DOHH2 (cell line): ENCODE measurements around the gene SLC35E3.
A peak's percentile ranks its signal among the peaks of the same experiment; 100 is the strongest.

Source experiments
- H3F3A ChIP-seq: fragments of 200-600 bp; sonication (generic), shearing (Covaris generic); 2 replicates; pipeline ENCODE4 v1.6.0; 2016; ENCODE audit warnings: antibody characterized with exemption, mild to moderate bottlenecking; ENCODE audit not compliant: control insufficient read depth, insufficient read depth
- H3K27ac ChIP-seq: fragments of 200-600 bp; sonication (generic); 2 replicates; pipeline ENCODE4 v1.5.1; 2014; ENCODE audit warnings: low read depth, mild to moderate bottlenecking, low read length, moderate library complexity
- H3K27me3 ChIP-seq: fragments of 200-600 bp; sonication (generic); 2 replicates; pipeline ENCODE4 v1.6.1; 2014; ENCODE audit warnings: mild to moderate bottlenecking, low read length, mixed read lengths; ENCODE audit not compliant: control insufficient read depth
- H3K36me3 ChIP-seq: fragments of 200-600 bp; sonication (generic); 2 replicates; pipeline ENCODE4 v1.6.1; 2014; ENCODE audit warnings: mild to moderate bottlenecking, low read length, moderate library complexity, mixed read lengths; ENCODE audit not compliant: control insufficient read depth
- H3K4me1 ChIP-seq: fragments of 200-600 bp; sonication (generic); 2 replicates; pipeline ENCODE4 v1.6.1; 2014; ENCODE audit warnings: mild to moderate bottlenecking, low read length, mixed read lengths; ENCODE audit not compliant: control insufficient read depth
- H3K4me2 ChIP-seq: fragments of 200-600 bp; sonication (generic); 2 replicates; pipeline ENCODE4 v1.6.0; 2014; ENCODE audit warnings: mild to moderate bottlenecking, low read length, moderate library complexity
- H3K4me3 ChIP-seq: fragments of 200-600 bp; sonication (generic); 2 replicates; pipeline ENCODE4 v1.5.1; 2014; ENCODE audit warnings: mild to moderate bottlenecking, low read length, mixed read lengths
- H3K79me2 ChIP-seq: fragments of 200-600 bp; sonication (generic); 2 replicates; pipeline ENCODE4 v1.6.1; 2014; ENCODE audit warnings: mild to moderate bottlenecking, low read length, mixed read lengths; ENCODE audit not compliant: control insufficient read depth
- H3K9me2 ChIP-seq: fragments of 200-600 bp; sonication (generic); replicated peaks from 2 replicates; pipeline ENCODE4 v1.6.1; 2014; ENCODE audit warnings: mild to moderate bottlenecking, low read length, mixed read lengths; ENCODE audit not compliant: control insufficient read depth
- H3K9me3 ChIP-seq: fragments of 200-600 bp; sonication (generic); 2 replicates; pipeline ENCODE4 v1.6.1; 2014; ENCODE audit warnings: antibody characterized with exemption, low read length, mixed read lengths; ENCODE audit not compliant: control insufficient read depth, insufficient read depth
- H4K20me1 ChIP-seq: fragments of 200-600 bp; sonication (generic); 2 replicates; pipeline ENCODE4 v1.6.0; 2014; ENCODE audit warnings: low read depth, mild to moderate bottlenecking, antibody characterized with exemption, low read length, moderate library complexity; ENCODE audit not compliant: control insufficient read depth, insufficient read depth
- EZH2phosphoT487 ChIP-seq: fragments of 200-600 bp; sonication (generic); IDR thresholded peaks from 2 replicates; pipeline ENCODE4 v1.6.1; 2017; ENCODE audit warnings: borderline replicate concordance, mild to moderate bottlenecking, antibody characterized with exemption, low read length, moderate library complexity, mixed read lengths
- TF ChIP-seq, protein P1 (sequence below): fragments of 200-600 bp; sonication (generic); IDR thresholded peaks from one replicate; pipeline ENCODE4 v1.5.1; 2014; ENCODE audit warnings: antibody characterized with exemption, mild to moderate bottlenecking, low read depth, low read length; ENCODE audit not compliant: poor library complexity, severe bottlenecking

SLC35E3 gene

GRCh38 chr12:68771223-68771925 lies 25.4 kb downstream of the SLC35E3 start:
- peak overlapping the region; percentile 23 for H3K4me2 ChIP-seq
- no peaks in the 10 kb centered on the region for H3K27me3 ChIP-seq
- H3F3A ChIP-seq = peaks cover 46% of the 10 kb centered on the region
- peaks cover 25% of the 10 kb centered on the region for H3K36me3 ChIP-seq
- no peaks in the 10 kb centered on the region for H3K9me2 ChIP-seq
- peak overlapping the region; percentile 94 for H3K27ac ChIP-seq
- peaks cover 80% of the 10 kb centered on the region for H3K4me1 ChIP-seq
- H3K4me3 ChIP-seq = no peak overlapping the region; the same call in 1 of the 2 replicates
- H3K9me3 ChIP-seq = no peaks in the 10 kb centered on the region
- TF ChIP-seq EZH2phosphoT487 = no peak
- TF ChIP-seq, protein P1, sequence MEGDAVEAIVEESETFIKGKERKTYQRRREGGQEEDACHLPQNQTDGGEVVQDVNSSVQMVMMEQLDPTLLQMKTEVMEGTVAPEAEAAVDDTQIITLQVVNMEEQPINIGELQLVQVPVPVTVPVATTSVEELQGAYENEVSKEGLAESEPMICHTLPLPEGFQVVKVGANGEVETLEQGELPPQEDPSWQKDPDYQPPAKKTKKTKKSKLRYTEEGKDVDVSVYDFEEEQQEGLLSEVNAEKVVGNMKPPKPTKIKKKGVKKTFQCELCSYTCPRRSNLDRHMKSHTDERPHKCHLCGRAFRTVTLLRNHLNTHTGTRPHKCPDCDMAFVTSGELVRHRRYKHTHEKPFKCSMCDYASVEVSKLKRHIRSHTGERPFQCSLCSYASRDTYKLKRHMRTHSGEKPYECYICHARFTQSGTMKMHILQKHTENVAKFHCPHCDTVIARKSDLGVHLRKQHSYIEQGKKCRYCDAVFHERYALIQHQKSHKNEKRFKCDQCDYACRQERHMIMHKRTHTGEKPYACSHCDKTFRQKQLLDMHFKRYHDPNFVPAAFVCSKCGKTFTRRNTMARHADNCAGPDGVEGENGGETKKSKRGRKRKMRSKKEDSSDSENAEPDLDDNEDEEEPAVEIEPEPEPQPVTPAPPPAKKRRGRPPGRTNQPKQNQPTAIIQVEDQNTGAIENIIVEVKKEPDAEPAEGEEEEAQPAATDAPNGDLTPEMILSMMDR = no peak
- 0 out of 2 replicates have a peak, but pooled peaks cover 5% of the 10 kb centered on the region for H3K79me2 ChIP-seq
- H4K20me1 ChIP-seq = no peaks in the 10 kb centered on the region

- Histone ChIP-seq H3K4me2 (peak overlapping the region; percentile 63), H3K36me3 (peaks cover 19% of the 10 kb centered on the region), H3K9me3 (no peaks in the 10 kb centered on the region), H3K27ac (peak overlapping the region; percentile 94), H3F3A (peaks cover 39% of the 10 kb centered on the region), H3K9me2 (no peaks in the 10 kb centered on the region), H3K4me3 (peak overlapping the region; percentile 49), H3K79me2 (0 out of 2 replicates have a peak, but pooled peaks cover 5% of the 10 kb centered on the region), H4K20me1 (no peaks in the 10 kb centered on the region), H3K4me1 (peaks cover 86% of the 10 kb centered on the region), H3K27me3 (no peaks in the 10 kb centered on the region)
- TF ChIP-seq, protein P1 = no peak
- TF ChIP-seq EZH2phosphoT487 = no peak
Measured at GRCh38 chr12:68772714-68773113, 26.7 kb downstream of the SLC35E3 start.

DNA sequence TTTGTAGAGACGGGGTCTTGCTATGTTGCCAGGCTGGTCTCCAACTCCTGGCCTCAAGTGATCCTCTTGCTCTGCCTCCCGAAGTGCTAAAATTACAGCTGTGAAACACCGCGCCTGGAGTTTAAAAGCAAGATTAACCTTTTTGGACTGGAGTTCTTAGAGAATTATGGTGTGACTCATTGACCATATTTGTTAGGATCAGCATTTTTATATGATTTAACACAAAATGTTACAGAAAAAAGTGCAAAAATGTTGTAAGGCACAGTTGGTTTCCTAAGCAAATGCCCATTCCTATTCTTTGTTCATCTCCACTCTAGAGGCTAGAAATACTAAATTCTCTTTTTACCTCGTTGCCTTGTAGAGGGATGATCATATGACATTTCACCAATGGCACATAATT lies 27.6 kb downstream of the SLC35E3 start:
- Histone ChIP-seq H3K27ac (peak overlapping the region; percentile 94), H3F3A (peaks cover 39% of the 10 kb centered on the region), H3K4me2 (peak overlapping the region; percentile 63)

More for the DNA sequence above, 27.6 kb downstream of the SLC35E3 start:
- Histone ChIP-seq H3K4me1 (peaks cover 83% of the 10 kb centered on the region), H3K36me3 (peaks cover 16% of the 10 kb centered on the region), H3K9me2 (no peaks in the 10 kb centered on the region), H4K20me1 (no peaks in the 10 kb centered on the region), H3K79me2 (0 out of 2 replicates have a peak, but pooled peaks cover 5% of the 10 kb centered on the region), H3K4me3 (peak overlapping the region; percentile 49), H3K9me3 (no peaks in the 10 kb centered on the region), H3K27me3 (no peaks in the 10 kb centered on the region)
- TF ChIP-seq EZH2phosphoT487 = no peak
- TF ChIP-seq, protein P1 = no peak
